Endothelial cell of umbilical vein (primary cell): ENCODE results near the gene FBXO8. TPM values are rescaled to one million over a fixed set of nuclear protein-coding genes. Genes with fewer than 3 reads are reported as not detected.

ENCODE experiments used
- BruUV-seq: library from RNA; stranded (reverse); fragments of 400-500 nt; replicated peaks from 2 replicates; lab custom pipeline; 2021; lab: Mats Ljungman, UMichigan
- CTCF ChIA-PET: fragments of 300-600, 350-600 bp; sonication (Branson Sonifier 250); formaldehyde crosslinking; loops from one replicate; lab custom pipeline; 2021; ENCODE audit warnings: antibody characterized with exemption, inconsistent platforms; lab: Charles Lee
- POLR2A ChIA-PET: fragments of 300-600, 350-600 bp; sonication (Branson Sonifier 250); formaldehyde crosslinking; loops from one replicate; lab custom pipeline; 2021; ENCODE audit warnings: antibody characterized with exemption, inconsistent platforms; lab: Charles Lee
- DNase-seq: peaks from one replicate; pipeline ENCODE4 v3.0.0-alpha.2; 2011; ENCODE audit warnings: low read depth, low spot score
- FAIRE-seq: peaks from 2 replicates; lab custom pipeline; 2011; peaks lifted over from hg19 to GRCh38; lab: Jason Lieb, UNC
- H2AFZ ChIP-seq: 2 replicates; pipeline ENCODE4 v1.6.0; 2012; ENCODE audit warnings: low read depth, low read length, control low read depth, inconsistent platforms
- H3K27ac ChIP-seq: 2 replicates; pipeline ENCODE4 v1.5.1; 2011; ENCODE audit warnings: low read depth, mild to moderate bottlenecking, control low read depth, low read length, moderate library complexity; ENCODE audit not compliant: insufficient read depth
- H3K27me3 ChIP-seq, 2 experiments: 2 replicates each; pipeline versions ENCODE4 v1.6.0 to v1.6.1; 2011; ENCODE audit warnings: low read length in 2 of 2, mixed read lengths in 1 of 2; ENCODE audit not compliant: control insufficient read depth in 2 of 2, insufficient read depth in 2 of 2
- H3K36me3 ChIP-seq, 2 experiments: 2 replicates in 1 of 2; 3 replicates in 1 of 2; pipeline ENCODE4 v1.5.1; 2011; ENCODE audit warnings: low read length in 2 of 2, mild to moderate bottlenecking in 1 of 2, moderate library complexity in 1 of 2; ENCODE audit not compliant: control insufficient read depth in 2 of 2, insufficient read depth in 2 of 2; ENCODE audit errors: extremely low read depth in 1 of 2
- H3K4me1 ChIP-seq: 3 replicates; pipeline ENCODE4 v1.5.1; 2011; ENCODE audit warnings: mild to moderate bottlenecking, low read length; ENCODE audit not compliant: control insufficient read depth, insufficient read depth; ENCODE audit errors: extremely low read depth
- H3K4me2 ChIP-seq: 2 replicates; pipeline ENCODE4 v1.6.1; 2011; ENCODE audit warnings: low read length, control low read depth, mixed read lengths; ENCODE audit not compliant: insufficient read depth
- H3K4me3 ChIP-seq, 3 experiments: fragments of 200-600 bp in 1 of 3; sonication (generic), shearing (Covaris generic) in 1 of 3; replicated peaks in 1 of 3; 2 replicates each; pipeline ENCODE4 v1.5.1; 2011 to 2016; ENCODE audit warnings: control low read depth in 3 of 3, low read length in 3 of 3, mild to moderate bottlenecking in 2 of 3, inconsistent platforms in 1 of 3, low read depth in 1 of 3, moderate library complexity in 1 of 3; ENCODE audit not compliant: insufficient read depth in 1 of 3
- H3K79me2 ChIP-seq: 2 replicates; pipeline ENCODE4 v1.6.0; 2012; ENCODE audit warnings: low read length, inconsistent platforms; ENCODE audit not compliant: control insufficient read depth, insufficient read depth
- H3K9ac ChIP-seq: replicated peaks from 2 replicates; pipeline ENCODE3; 2011; ENCODE audit warnings: low read length, control low read depth; ENCODE audit not compliant: insufficient read depth; ENCODE audit errors: extremely low read depth
- H3K9me1 ChIP-seq: replicated peaks from 3 replicates; pipeline ENCODE4 v1.6.0; 2011; ENCODE audit warnings: mild to moderate bottlenecking, low read length; ENCODE audit not compliant: control insufficient read depth, insufficient read depth; ENCODE audit errors: extremely low read depth
- H3K9me3 ChIP-seq: replicated peaks from 2 replicates; pipeline ENCODE4 v1.5.1; 2012; ENCODE audit warnings: low read length, inconsistent platforms; ENCODE audit not compliant: control insufficient read depth, insufficient read depth
- H4K20me1 ChIP-seq: replicated peaks from 2 replicates; pipeline ENCODE3; 2011; ENCODE audit warnings: mild to moderate bottlenecking, low read length; ENCODE audit not compliant: control insufficient read depth, insufficient read depth; ENCODE audit errors: extremely low read depth
- EZH2 ChIP-seq: IDR thresholded peaks from 2 replicates; pipeline ENCODE4 v1.6.1; 2012; ENCODE audit warnings: borderline replicate concordance, low read depth, mild to moderate bottlenecking, moderate library complexity, low read length, inconsistent platforms; ENCODE audit not compliant: severe bottlenecking
- FOS ChIP-seq: IDR thresholded peaks from 2 replicates; pipeline ENCODE4 v1.6.1; 2011; ENCODE audit warnings: mild to moderate bottlenecking, low read length, moderate library complexity, borderline replicate concordance; ENCODE audit not compliant: insufficient read depth
- GATA2 ChIP-seq: IDR thresholded peaks from 2 replicates; pipeline ENCODE4 v1.7.0; 2011; ENCODE audit warnings: low read depth, mild to moderate bottlenecking, moderate library complexity, mixed read lengths, low read length; ENCODE audit not compliant: insufficient read length, insufficient read depth
- JUN ChIP-seq: IDR thresholded peaks from 2 replicates; pipeline ENCODE4 v1.6.1; 2011; ENCODE audit warnings: borderline replicate concordance, low read depth; ENCODE audit not compliant: insufficient read length, insufficient read depth
- MYC ChIP-seq: IDR thresholded peaks from one replicate; pipeline ENCODE4 v1.6.1; 2011; ENCODE audit warnings: mild to moderate bottlenecking, low read depth, low read length
- POLR2A ChIP-seq: IDR thresholded peaks from 2 replicates; pipeline ENCODE4 v1.6.1; 2012; ENCODE audit warnings: low read depth, mild to moderate bottlenecking, control low read depth, low read length
- POLR2AphosphoS5 ChIP-seq: IDR thresholded peaks from 2 replicates; pipeline ENCODE4 v1.6.1; 2012; ENCODE audit warnings: low read depth, mild to moderate bottlenecking, control low read depth, low read length, moderate library complexity; ENCODE audit not compliant: insufficient read depth
- dilution Hi-C: fragments of 300-500 bp; cut with MboI; formaldehyde crosslinking; loops from one replicate; pipeline ENCODE4 v1.15.0; 2019; ENCODE audit warnings: low sequenced_read_pairs; ENCODE audit not compliant: extremely low pct_ligation_motif_present
- intact Hi-C: fragments of 100-400 bp; cut with micrococcal nuclease; formaldehyde crosslinking; loops from one replicate; pipeline ENCODE4 v1.10.0; 2022
- polyA plus RNA-seq, 4 experiments: library from polyadenylated mRNA; depleted of rRNA in 3 of 4; stranded (reverse) in 3 of 4; unstranded in 1 of 4; fragments of >200 nt; gene quantifications; 2 replicates each; pipeline versions ENCODE4 v1.2.1 to v1.2.3, GENCODE V29; 2011 to 2012; ENCODE audit warnings: missing spikeins in 1 of 4
- total RNA-seq: library from RNA; stranded (reverse); gene quantifications from 2 replicates; pipeline ENCODE4 v1.2.3, GENCODE V29; 2021
- TF ChIP-seq, protein P1 (sequence below), 2 donors: IDR thresholded peaks; 1 replicate in 1 of 2; 2 replicates in 1 of 2; pipeline ENCODE4 v1.5.1; 2011; ENCODE audit warnings: low read length in 2 of 2, mild to moderate bottlenecking in 2 of 2, moderate library complexity in 2 of 2, control low read depth in 1 of 2, inconsistent platforms in 1 of 2, low read depth in 1 of 2; ENCODE audit not compliant: insufficient read depth in 1 of 2; ENCODE audit errors: extremely low read depth in 1 of 2
- TF ChIP-seq, protein P2 (sequence below): IDR thresholded peaks from 2 replicates; pipeline ENCODE4 v1.6.1; 2011; ENCODE audit not compliant: insufficient read depth, insufficient read length

The FBXO8 gene
- total and polyA plus RNA-seq, 2 donors (not counting 3 experiments of a cell fraction or from before 2014, with no cell fraction given) = 9.9 to 14.5 TPM

DNA sequence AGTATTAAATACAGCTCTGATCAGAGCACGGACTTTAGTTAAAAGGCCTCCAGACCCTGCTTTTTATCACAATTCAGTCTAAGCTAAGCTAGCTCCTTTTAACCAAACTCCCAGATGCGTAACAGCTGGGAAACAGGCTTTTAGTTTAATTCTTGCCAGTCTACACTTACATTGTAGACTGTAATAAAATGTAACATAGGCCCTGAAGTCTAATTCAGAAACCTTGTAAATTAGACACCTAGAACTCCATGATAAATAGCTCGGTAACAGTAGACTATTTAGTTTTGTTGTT lies 20.1 kb downstream of the FBXO8 start:
- H3K9me3 ChIP-seq = no peaks in the 10 kb centered on the region
- dilution Hi-C loops = no loop called here
- ChIA-PET POLR2A (no interaction called here), CTCF (no interaction called here)
- H3K79me2 ChIP-seq = no peaks in the 10 kb centered on the region
- H3K9ac ChIP-seq = no peak overlapping the region
- no peaks in the 10 kb centered on the region for H4K20me1 ChIP-seq
- TF ChIP-seq MYC (no peak), FOS (no peak), EZH2 (no peak), JUN (no peak), POLR2A (no peak), GATA2 (no peak), POLR2AphosphoS5 (no peak)
- TF ChIP-seq, protein P1, sequence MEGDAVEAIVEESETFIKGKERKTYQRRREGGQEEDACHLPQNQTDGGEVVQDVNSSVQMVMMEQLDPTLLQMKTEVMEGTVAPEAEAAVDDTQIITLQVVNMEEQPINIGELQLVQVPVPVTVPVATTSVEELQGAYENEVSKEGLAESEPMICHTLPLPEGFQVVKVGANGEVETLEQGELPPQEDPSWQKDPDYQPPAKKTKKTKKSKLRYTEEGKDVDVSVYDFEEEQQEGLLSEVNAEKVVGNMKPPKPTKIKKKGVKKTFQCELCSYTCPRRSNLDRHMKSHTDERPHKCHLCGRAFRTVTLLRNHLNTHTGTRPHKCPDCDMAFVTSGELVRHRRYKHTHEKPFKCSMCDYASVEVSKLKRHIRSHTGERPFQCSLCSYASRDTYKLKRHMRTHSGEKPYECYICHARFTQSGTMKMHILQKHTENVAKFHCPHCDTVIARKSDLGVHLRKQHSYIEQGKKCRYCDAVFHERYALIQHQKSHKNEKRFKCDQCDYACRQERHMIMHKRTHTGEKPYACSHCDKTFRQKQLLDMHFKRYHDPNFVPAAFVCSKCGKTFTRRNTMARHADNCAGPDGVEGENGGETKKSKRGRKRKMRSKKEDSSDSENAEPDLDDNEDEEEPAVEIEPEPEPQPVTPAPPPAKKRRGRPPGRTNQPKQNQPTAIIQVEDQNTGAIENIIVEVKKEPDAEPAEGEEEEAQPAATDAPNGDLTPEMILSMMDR (IDR thresholded peaks at IDR 0.05; ENCODE audit: extremely low read depth in 1 of 2, insufficient read depth in 1 of 2, low read depth in 1 of 2, low read length in 2 of 2) = no peak
- TF ChIP-seq, protein P2, sequence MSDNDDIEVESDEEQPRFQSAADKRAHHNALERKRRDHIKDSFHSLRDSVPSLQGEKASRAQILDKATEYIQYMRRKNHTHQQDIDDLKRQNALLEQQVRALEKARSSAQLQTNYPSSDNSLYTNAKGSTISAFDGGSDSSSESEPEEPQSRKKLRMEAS = no peak
- no peaks in the 10 kb centered on the region for H3K4me1 ChIP-seq
- DNase-seq (no peak), FAIRE-seq (no peak)
- no peak overlapping the region for H3K4me2 ChIP-seq
- intact Hi-C loops = no loop called here
- H3K9me1 ChIP-seq = no peaks in the 10 kb centered on the region
- no peaks in the 10 kb centered on the region for H3K27me3 ChIP-seq
- H2AFZ ChIP-seq = no peak overlapping the region
- H3K27ac ChIP-seq = no peak overlapping the region
- no peak overlapping the region for H3K4me3 ChIP-seq
- no peaks in the 10 kb centered on the region for H3K36me3 ChIP-seq
- no TSS peak for BruUV-seq
